ENCODE measurements around the gene YAF2. TPM values are rescaled to one million over a fixed set of nuclear protein-coding genes. Genes with fewer than 3 reads are reported as not detected.

The YAF2 gene
- total RNA-seq, 1 experiment from 2014 or later = 15.0 TPM

DNA sequence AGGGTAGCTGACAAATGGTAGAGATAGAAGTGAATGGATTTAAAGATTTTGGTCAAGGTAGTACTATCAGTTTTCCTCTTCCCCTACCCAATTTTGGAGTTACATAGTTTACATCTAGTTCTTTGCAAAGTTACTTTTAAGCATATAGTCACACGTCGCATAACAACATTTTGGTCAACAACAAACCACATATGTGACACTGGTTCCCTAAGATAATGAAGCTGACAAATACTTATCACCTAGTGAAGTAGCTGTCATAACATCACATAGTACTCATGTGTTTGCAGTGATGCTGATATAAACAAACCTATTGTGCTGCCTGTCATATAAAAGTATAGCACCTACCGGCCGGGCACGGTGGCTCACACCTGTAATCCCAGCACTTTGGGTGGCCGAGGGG lies 45.4 kb downstream of the YAF2 start (continued):
- TF ChIP-seq EGR1 (IDR thresholded peaks at IDR 0.05; ENCODE audit: low read depth) = no peak
- TF ChIP-seq ZNF274 (IDR thresholded peaks at IDR 0.05; ENCODE audit: low read depth, low read length) = no peak

DNA sequence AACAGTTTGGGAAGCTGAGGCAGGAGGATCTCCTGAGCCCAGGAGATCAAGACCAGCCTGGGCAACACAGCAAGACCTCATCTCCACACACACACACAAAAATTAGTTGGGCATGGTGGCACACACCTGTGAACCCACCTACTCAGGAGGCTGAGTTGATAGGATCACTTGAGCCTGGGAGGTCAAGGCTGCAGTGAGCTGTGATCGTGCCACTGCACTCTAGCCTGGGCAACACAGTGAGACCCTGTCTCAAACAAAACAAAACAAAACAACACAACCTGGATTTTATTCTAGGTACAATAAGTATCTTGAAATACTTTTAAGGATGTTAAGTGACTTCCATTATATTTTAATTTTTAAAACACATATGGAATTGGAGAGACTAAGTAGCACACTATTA lies 45.8 kb downstream of the YAF2 start:
- Histone ChIP-seq H3K27me3 (ENCODE audit: insufficient read depth, low read length) (no peaks in the 10 kb centered on the region), H3K9me3 (ENCODE audit: control insufficient read depth in 1 of 2, insufficient read depth in 1 of 2, low read depth in 1 of 2, low read length in 2 of 2) (no peaks in the 10 kb centered on the region), H3K9me2 (ENCODE audit: insufficient read depth) (no peaks in the 10 kb centered on the region), H3K4me1 (ENCODE audit: control insufficient read depth in 1 of 2, insufficient read depth in 2 of 2, low read length in 2 of 2) (no peaks in the 10 kb centered on the region), H3K27ac (ENCODE audit: low read depth, low read length) (no peak overlapping the region), H4K20me1 (ENCODE audit: insufficient read depth) (no peaks in the 10 kb centered on the region), H2AFZ (ENCODE audit: low read depth, low read length, poor library complexity, severe bottlenecking) (no peak overlapping the region), H3K9ac (ENCODE audit: low read length) (no peak overlapping the region), H3K36me3 (ENCODE audit: control insufficient read depth in 1 of 2, insufficient read depth in 2 of 2, low read length in 2 of 2) (no peaks in the 10 kb centered on the region), H3K79me2 (ENCODE audit: insufficient read depth, low read length) (no peaks in the 10 kb centered on the region), H3K4me3 (replicated peaks in 1 of 2; ENCODE audit: low read depth in 1 of 2, low read length in 2 of 2) (no peak overlapping the region), H3K4me2 (ENCODE audit: low read length) (no peak overlapping the region)
- intact Hi-C loops (cut with micrococcal nuclease) = no loop called here
- ChIA-PET CTCF (no interaction called here), RAD21 (ENCODE audit: low non-redundant PET in 1 of 2, low total read pairs in 2 of 2, uncharacterized antibody in 2 of 2, unreplicated experiment in 2 of 2) (no interaction called here), POLR2A (no interaction called here)
- DNase-seq (ENCODE audit: low read depth, low spot score) (no peak), ATAC-seq (no peak)
- BruUV-seq (replicated peaks) = no TSS peak
- TF ChIP-seq RAD21 (IDR thresholded peaks at IDR 0.05; ENCODE audit: low read depth) = no peak
- no peak for TF ChIP-seq EZH2phosphoT487 (IDR thresholded peaks at IDR 0.05; ENCODE audit: borderline replicate concordance)
- TF ChIP-seq, protein P1, sequence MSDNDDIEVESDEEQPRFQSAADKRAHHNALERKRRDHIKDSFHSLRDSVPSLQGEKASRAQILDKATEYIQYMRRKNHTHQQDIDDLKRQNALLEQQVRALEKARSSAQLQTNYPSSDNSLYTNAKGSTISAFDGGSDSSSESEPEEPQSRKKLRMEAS (IDR thresholded peaks at IDR 0.05) = no peak
- TF ChIP-seq ZFX (IDR thresholded peaks at IDR 0.05) = no peak
- TF ChIP-seq JUND (IDR thresholded peaks at IDR 0.05) = no peak
- no peak for TF ChIP-seq SP1 (IDR thresholded peaks at IDR 0.05; ENCODE audit: low read depth)
- TF ChIP-seq SIN3A (IDR thresholded peaks at IDR 0.05; ENCODE audit: low read depth) = no peak
- TF ChIP-seq TCF7L2 (IDR thresholded peaks at IDR 0.05; ENCODE audit: borderline replicate concordance, extremely low read depth, insufficient read depth, insufficient read length) = no peak
- TF ChIP-seq FOSL1 (IDR thresholded peaks at IDR 0.05; ENCODE audit: low read depth) = no peak
- no peak for TF ChIP-seq POLR2A (IDR thresholded peaks at IDR 0.05; ENCODE audit: borderline replicate concordance, extremely low read depth, insufficient read depth, insufficient read length)
- TF ChIP-seq, protein P2, sequence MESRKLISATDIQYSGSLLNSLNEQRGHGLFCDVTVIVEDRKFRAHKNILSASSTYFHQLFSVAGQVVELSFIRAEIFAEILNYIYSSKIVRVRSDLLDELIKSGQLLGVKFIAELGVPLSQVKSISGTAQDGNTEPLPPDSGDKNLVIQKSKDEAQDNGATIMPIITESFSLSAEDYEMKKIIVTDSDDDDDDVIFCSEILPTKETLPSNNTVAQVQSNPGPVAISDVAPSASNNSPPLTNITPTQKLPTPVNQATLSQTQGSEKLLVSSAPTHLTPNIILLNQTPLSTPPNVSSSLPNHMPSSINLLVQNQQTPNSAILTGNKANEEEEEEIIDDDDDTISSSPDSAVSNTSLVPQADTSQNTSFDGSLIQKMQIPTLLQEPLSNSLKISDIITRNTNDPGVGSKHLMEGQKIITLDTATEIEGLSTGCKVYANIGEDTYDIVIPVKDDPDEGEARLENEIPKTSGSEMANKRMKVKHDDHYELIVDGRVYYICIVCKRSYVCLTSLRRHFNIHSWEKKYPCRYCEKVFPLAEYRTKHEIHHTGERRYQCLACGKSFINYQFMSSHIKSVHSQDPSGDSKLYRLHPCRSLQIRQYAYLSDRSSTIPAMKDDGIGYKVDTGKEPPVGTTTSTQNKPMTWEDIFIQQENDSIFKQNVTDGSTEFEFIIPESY (IDR thresholded peaks at IDR 0.05; ENCODE audit: extremely low read depth, insufficient replicate concordance, low read length) = no peak
- TF ChIP-seq, protein P3, sequence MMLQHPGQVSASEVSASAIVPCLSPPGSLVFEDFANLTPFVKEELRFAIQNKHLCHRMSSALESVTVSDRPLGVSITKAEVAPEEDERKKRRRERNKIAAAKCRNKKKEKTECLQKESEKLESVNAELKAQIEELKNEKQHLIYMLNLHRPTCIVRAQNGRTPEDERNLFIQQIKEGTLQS (IDR thresholded peaks at IDR 0.05) = no peak
